Kidney capillary endothelial cell (primary cell): ENCODE measurements around the gene KIF1C.
"Not testable (repeated sequence)": the region's sequence is repeated elsewhere in the genome, so short reads cannot be mapped to it uniquely, and the experiment has no call there.

Experiments used
- DNase-seq: peaks from one replicate; pipeline ENCODE4 v3.0.0-alpha.2; 2018; ENCODE audit warnings: low spot score

Gene KIF1C

DNA sequence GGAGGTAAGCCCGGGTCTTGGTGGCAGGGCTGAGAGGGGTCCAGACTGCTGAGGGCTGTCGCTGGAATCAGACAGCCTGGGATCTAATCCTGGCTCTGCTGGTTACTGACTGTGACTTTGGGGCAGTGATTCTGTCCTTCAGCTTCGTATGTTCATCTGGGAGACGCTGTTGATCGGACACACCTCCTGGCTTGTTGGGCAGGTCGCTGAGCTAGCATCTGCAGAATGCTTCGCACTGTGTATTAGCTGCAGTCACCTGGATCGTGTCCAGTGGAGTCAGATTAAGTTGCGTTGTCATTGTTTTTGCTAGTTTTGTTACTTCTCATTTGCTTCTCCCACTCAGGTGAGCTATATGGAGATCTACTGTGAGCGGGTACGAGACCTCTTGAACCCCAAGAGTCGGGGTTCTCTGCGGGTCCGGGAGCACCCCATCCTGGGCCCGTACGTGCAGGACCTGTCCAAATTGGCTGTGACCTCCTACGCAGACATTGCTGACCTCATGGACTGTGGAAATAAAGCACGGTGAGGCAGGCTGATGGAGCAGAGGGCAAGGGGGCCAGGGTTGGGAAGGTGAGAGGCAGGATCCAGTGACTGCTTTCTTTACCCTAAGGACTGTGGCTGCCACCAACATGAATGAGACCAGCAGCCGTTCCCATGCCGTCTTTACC is 4.5 kb downstream of the KIF1C start:
- DNase-seq, result no peak

GRCh38 chr17:5003214-5003867 is 5.6 kb downstream of the KIF1C start:
- no peak for DNase-seq

DNA sequence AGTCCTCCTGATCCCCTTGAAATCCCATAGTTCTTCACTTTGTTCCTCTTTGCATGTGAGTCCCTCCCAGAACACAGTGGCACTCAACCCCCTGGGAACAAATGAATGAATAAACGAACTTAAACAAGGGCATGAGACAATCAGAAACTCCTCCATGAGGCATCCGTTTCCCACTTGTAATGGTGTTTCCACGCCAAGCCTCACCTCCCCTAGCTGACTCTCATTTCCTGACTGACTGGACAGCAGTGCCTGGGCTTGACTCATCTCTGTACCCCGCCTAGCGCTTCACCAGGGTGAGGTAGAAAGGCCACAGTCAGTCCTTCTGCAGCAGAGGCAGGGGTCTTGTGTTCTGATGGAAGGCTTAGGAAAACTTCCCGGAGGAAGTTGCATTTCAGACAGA is 14.2 kb downstream of the KIF1C start:
- DNase-seq, result peak; percentile 88

- DNase-seq, result no peak
Observed at GRCh38 chr17:5014357-5014756, 16.6 kb downstream of the KIF1C start.

GRCh38 chr17:5019475-5019956 is 21.8 kb downstream of the KIF1C start:
- DNase-seq, result no peak

DNA sequence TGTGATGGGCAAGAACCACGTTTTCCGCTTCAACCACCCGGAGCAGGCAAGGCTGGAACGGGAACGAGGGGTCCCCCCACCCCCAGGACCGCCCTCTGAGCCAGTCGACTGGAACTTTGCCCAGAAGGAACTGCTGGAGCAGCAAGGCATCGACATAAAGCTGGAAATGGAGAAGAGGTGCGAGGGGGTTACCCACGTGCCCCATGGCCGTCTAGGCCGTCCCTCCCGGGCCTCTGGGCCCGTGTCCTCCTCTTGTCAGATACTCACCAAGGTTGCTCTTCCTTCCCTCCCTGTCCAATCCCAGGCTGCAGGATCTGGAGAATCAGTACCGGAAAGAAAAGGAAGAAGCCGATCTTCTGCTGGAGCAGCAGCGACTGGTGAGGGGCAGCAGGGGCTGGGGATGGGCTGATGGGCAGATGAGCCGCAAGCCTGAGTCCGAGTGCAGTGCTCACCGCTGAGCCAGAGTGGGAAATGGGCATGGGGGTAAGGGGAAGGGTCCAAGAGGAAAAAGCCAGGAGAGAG is 22.8 kb downstream of the KIF1C start:
- no peak for DNase-seq

- no peak for DNase-seq
Observed at GRCh38 chr17:5022171-5022711, 24.5 kb downstream of the KIF1C start.

DNA sequence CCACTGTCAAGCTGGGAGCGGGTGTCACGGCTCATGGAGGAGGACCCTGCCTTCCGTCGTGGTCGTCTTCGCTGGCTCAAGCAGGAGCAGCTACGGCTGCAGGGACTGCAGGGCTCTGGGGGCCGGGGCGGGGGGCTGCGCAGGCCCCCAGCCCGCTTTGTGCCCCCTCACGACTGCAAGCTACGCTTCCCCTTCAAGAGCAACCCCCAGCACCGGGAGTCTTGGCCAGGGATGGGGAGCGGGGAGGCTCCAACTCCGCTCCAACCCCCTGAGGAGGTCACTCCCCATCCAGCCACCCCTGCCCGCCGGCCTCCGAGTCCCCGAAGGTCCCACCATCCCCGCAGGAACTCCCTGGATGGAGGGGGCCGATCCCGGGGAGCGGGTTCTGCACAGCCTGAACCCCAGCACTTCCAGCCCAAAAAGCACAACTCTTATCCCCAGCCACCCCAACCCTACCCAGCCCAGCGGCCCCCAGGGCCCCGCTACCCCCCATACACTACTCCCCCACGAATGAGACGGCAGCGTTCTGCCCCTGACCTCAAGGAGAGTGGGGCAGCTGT is 25.9 kb downstream of the KIF1C start:
- no peak for DNase-seq

DNA sequence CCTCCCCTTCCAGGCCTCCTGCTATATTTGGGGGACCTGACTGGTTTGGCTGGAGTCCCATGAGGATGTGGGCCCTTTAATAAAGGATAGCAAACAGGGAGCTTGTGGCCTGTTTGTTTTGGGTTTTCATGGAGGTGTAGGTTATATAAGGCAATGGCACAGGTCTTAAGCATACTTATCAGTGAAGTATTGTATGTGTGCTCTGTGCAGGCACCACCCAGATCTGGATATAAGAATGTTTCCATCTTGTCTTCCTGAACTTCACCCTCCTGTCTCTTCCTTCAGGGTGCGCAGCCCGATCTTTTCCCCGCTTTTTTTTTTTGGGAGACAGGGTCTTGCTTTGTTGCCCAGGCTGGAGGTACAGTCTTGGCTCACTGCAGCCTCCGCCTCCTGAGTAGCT is 26.9 kb downstream of the KIF1C start:
- no peak for DNase-seq

DNA sequence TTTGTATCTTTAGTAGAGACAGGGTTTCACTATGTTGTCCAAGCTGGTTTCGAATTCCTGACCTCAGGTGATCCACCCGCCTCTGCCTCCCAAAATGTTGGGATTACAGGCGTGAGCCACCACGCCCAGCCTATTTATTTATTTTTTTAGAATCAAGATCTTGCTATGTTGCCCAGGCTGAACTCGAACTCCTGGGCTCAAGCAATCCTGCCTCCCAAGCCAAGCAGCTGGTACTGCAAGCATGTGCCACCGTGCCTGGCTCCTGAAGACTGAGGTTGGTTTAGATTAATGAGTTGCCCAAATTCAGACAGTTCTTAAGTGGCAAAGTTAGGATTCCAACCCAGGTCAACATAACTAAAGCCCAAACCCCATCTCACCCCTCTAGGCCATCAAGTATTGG is 29.5 kb downstream of the KIF1C start:
- no peak for DNase-seq

GRCh38 chr17:5027916-5028315 is 30.2 kb downstream of the KIF1C start:
- no peak for DNase-seq

DNA sequence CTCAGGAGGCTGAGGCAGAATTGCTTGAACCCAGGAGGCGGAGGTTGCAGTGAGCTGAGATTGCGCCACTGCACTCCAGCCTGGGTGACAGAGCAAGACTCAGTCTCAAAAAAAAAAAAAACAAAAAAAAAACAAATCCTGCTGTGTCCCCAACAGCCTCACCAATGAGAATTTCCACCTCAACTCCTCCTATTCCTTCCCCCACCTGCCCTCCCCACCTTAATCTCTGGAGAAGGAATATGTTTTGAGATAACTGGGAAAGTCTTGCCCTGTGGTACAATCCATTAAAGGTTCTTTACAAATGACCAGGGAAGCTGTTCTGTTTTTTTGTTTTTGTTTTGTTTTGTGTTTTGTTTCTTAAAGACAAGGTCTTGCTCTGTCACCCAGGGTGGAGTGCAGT is 32.4 kb downstream of the KIF1C start:
- not testable (repeated sequence) for DNase-seq

GRCh38 chr17:5031365-5032082 is 33.8 kb downstream of the KIF1C start:
- peak; percentile 68 for DNase-seq

GRCh38 chr17:5032865-5033264 is 35.1 kb downstream of the KIF1C start:
- no peak for DNase-seq

- DNase-seq, result no peak
Observed at GRCh38 chr17:5033352-5034015, 35.7 kb downstream of the KIF1C start.

DNA sequence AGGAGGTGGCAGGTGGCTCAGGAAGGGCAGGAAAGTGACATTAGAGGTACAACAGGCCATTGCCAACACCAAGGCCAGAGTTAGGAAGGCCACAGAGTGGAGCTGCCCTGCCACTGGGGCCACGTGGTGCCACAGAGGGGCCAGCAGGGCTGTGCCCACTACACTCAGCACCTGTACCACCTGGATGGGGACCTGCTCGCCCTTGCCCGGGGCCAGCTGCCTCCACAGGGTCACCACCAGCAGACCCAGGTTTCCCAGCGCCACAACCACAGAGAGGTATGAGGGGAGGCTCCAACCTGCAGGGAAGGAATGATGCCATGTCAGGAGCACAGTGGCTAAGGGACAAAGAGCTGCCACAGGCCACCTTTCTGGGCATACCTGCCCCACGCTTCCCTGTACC is 36.3 kb downstream of the KIF1C start:
- DNase-seq, result no peak

GRCh38 chr17:5034651-5035050 is 36.9 kb downstream of the KIF1C start:
- no peak for DNase-seq

- DNase-seq, result no peak
Observed at GRCh38 chr17:5035315-5035714, 37.6 kb downstream of the KIF1C start, which contains the start of gene SLC52A1. SLC52A1 (minus strand) TSS chr17:5035426; CDS start chr17:5034606, 820 bp downstream.

GRCh38 chr17:5042157-5043022 is 44.6 kb downstream of the KIF1C start:
- DNase-seq, result no peak

DNA sequence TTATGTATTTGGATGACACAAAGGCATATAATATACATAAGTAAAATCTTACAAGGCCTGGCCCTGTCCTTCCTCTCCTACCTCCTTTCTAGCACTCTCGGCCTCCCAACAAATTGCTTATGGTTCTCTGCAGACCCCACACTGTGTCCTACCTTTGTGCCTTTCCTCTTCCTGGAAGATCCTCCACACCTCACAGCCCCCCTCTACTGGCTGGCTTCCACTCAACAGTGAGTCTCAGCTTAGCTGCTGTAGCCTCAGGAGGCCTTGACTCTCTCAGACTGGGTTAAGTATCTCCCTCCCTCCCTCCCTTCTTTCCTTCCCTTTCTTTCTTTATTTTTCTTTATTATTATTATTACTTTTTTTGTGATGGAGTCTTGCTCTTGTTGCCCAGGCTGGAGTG is 45.8 kb downstream of the KIF1C start:
- no peak for DNase-seq

GRCh38 chr17:5044630-5045029 is 46.9 kb downstream of the KIF1C start:
- no peak for DNase-seq
